GM18951 (cell line): ENCODE results near the gene TGFBRAP1.

Experiments
- POLR2A ChIP-seq: IDR thresholded peaks from 4 replicates; pipeline ENCODE4 v1.6.1; 2011; ENCODE audit warnings: mild to moderate bottlenecking; ENCODE audit not compliant: insufficient read length, insufficient read depth; ENCODE audit errors: extremely low read depth
- in situ Hi-C: fragments of 300-500 bp; cut with MboI; formaldehyde crosslinking; loops from one replicate; pipeline ENCODE4 v1.12.0; 2022; ENCODE audit warnings: low sequenced_read_pairs, mixed read lengths, inconsistent platforms; ENCODE audit not compliant: unreplicated experiment

The TGFBRAP1 gene

GRCh38 chr2:105329561-105330495 is at the start of gene TGFBRAP1:
TGFBRAP1 (minus strand) TSS chr2:105329735; CDS start chr2:105308301, 21,434 bp downstream.
- in situ Hi-C loops, result no loop called here
- TF ChIP-seq POLR2A, result peak; percentile 92

- no peak for TF ChIP-seq POLR2A
- in situ Hi-C loops, result no loop called here
These were observed 49.4 kb upstream of the TGFBRAP1 start for GRCh38 chr2:105378921-105379383.

- in situ Hi-C loops, result no loop called here
- TF ChIP-seq POLR2A, result no peak
These were observed 48.8 kb upstream of the TGFBRAP1 start for GRCh38 chr2:105378276-105378840.

GRCh38 chr2:105377871-105378270 is 48.3 kb upstream of the TGFBRAP1 start:
- no peak for TF ChIP-seq POLR2A
- in situ Hi-C loops, result no loop called here

- in situ Hi-C loops, result no loop called here
- no peak for TF ChIP-seq POLR2A
These were observed 47.3 kb upstream of the TGFBRAP1 start for GRCh38 chr2:105376789-105377240.

- in situ Hi-C loops, result no loop called here
- TF ChIP-seq POLR2A, result no peak
These were observed 46.5 kb upstream of the TGFBRAP1 start for GRCh38 chr2:105376010-105376409.

GRCh38 chr2:105375001-105375561 is 45.5 kb upstream of the TGFBRAP1 start:
- no peak for TF ChIP-seq POLR2A
- in situ Hi-C loops, result no loop called here

- TF ChIP-seq POLR2A, result peak; percentile 42
- in situ Hi-C loops, result loop anchor here (5.0 kb wide), 1 partner anchor 148 kb away; no protein-coding TSS in a partner anchor
These were observed 44.4 kb upstream of the TGFBRAP1 start for GRCh38 chr2:105373895-105374401.

GRCh38 chr2:105373344-105373781 is 43.8 kb upstream of the TGFBRAP1 start:
- in situ Hi-C loops, result loop anchor here (5.0 kb wide), 1 partner anchor 149 kb away; no protein-coding TSS in a partner anchor
- no peak for TF ChIP-seq POLR2A

GRCh38 chr2:105371810-105372209 is 42.3 kb upstream of the TGFBRAP1 start:
- in situ Hi-C loops, result loop anchor here (5.0 kb wide), 1 partner anchor 150 kb away; no protein-coding TSS in a partner anchor
- no peak for TF ChIP-seq POLR2A

- in situ Hi-C loops, result loop anchor here (5.0 kb wide), 1 partner anchor 151 kb away; no protein-coding TSS in a partner anchor
- no peak for TF ChIP-seq POLR2A
These were observed 41.6 kb upstream of the TGFBRAP1 start for GRCh38 chr2:105371156-105371555.

- TF ChIP-seq POLR2A, result no peak
- in situ Hi-C loops, result loop anchor here (5.0 kb wide), 1 partner anchor 152 kb away; no protein-coding TSS in a partner anchor
These were observed 40.5 kb upstream of the TGFBRAP1 start for GRCh38 chr2:105369777-105370690.

- in situ Hi-C loops, result no loop called here
- no peak for TF ChIP-seq POLR2A
These were observed 39.3 kb upstream of the TGFBRAP1 start for GRCh38 chr2:105368759-105369408.
